Measurements from ENCODE around the gene B3GALT5. TPM values are rescaled to one million over a fixed set of nuclear protein-coding genes. Genes with fewer than 3 reads are reported as not detected.
"Not testable (repeated sequence)": the region's sequence is repeated elsewhere in the genome, so short reads cannot be mapped to it uniquely, and the experiment has no call there.

Gene B3GALT5
- total RNA-seq, 1 donor from 2014 or later = 0.06 TPM

GRCh38 chr21:39666026-39666425 is 53.3 kb downstream of the B3GALT5 start:
- no peak for DNase-seq (ENCODE audit: low spot score)

- no peak for DNase-seq (ENCODE audit: low spot score)
Measured at GRCh38 chr21:39666681-39667315, 54.1 kb downstream of the B3GALT5 start.

GRCh38 chr21:39667353-39667891 is 54.7 kb downstream of the B3GALT5 start:
- DNase-seq (ENCODE audit: low spot score) = no peak

GRCh38 chr21:39668369-39668768 is 55.6 kb downstream of the B3GALT5 start:
- no peak for DNase-seq (ENCODE audit: low spot score)

GRCh38 chr21:39669485-39669884 is 56.7 kb downstream of the B3GALT5 start:
- no peak for DNase-seq (ENCODE audit: low spot score)

GRCh38 chr21:39669976-39670661 is 57.4 kb downstream of the B3GALT5 start:
- no peak for DNase-seq (ENCODE audit: low spot score)

GRCh38 chr21:39670701-39671100 is 58.0 kb downstream of the B3GALT5 start:
- DNase-seq (ENCODE audit: low spot score) = no peak

- DNase-seq (ENCODE audit: low spot score) = no peak
Measured at GRCh38 chr21:39671986-39672385, 59.2 kb downstream of the B3GALT5 start.

GRCh38 chr21:39673163-39673562 is 60.4 kb downstream of the B3GALT5 start:
- DNase-seq (ENCODE audit: low spot score) = no peak

GRCh38 chr21:39673736-39674135 is 61.0 kb downstream of the B3GALT5 start:
- no peak for DNase-seq (ENCODE audit: low spot score)

- no peak for DNase-seq (ENCODE audit: low spot score)
Measured at GRCh38 chr21:39674801-39675200, 62.1 kb downstream of the B3GALT5 start.

- DNase-seq (ENCODE audit: low spot score) = no peak
Measured at GRCh38 chr21:39675590-39675989, 62.9 kb downstream of the B3GALT5 start.

GRCh38 chr21:39675993-39676661 is 63.4 kb downstream of the B3GALT5 start:
- no peak for DNase-seq (ENCODE audit: low spot score)

- DNase-seq (ENCODE audit: low spot score) = no peak
Measured at GRCh38 chr21:39680216-39680615, 67.5 kb downstream of the B3GALT5 start.

- DNase-seq (ENCODE audit: low spot score) = no peak
Measured at GRCh38 chr21:39681257-39681656, 68.5 kb downstream of the B3GALT5 start.

- DNase-seq (ENCODE audit: low spot score) = no peak
Measured at GRCh38 chr21:39681845-39682244, 69.1 kb downstream of the B3GALT5 start.

- DNase-seq (ENCODE audit: low spot score) = no peak
Measured at GRCh38 chr21:39685236-39685635, 72.5 kb downstream of the B3GALT5 start.

GRCh38 chr21:39685991-39686390 is 73.3 kb downstream of the B3GALT5 start:
- DNase-seq (ENCODE audit: low spot score) = no peak

GRCh38 chr21:39686646-39687468 is 74.1 kb downstream of the B3GALT5 start:
- no peak for DNase-seq (ENCODE audit: low spot score)

GRCh38 chr21:39688010-39688409 is 75.3 kb downstream of the B3GALT5 start:
- DNase-seq (ENCODE audit: low spot score) = no peak

GRCh38 chr21:39689860-39690259 is 77.1 kb downstream of the B3GALT5 start:
- not testable (repeated sequence) for DNase-seq (ENCODE audit: low spot score)
